Skeletal muscle satellite cell (primary cell): ENCODE data around the gene GGA2.
"Not testable (repeated sequence)": the region's sequence is repeated elsewhere in the genome, so short reads cannot be mapped to it uniquely, and the experiment has no call there.

ENCODE experiments used
- H3K27me3 ChIP-seq: 2 replicates; pipeline ENCODE4 v1.7.0; 2013; ENCODE audit warnings: low read length; ENCODE audit not compliant: control insufficient read depth, insufficient read depth
- H3K36me3 ChIP-seq: 2 replicates; pipeline ENCODE4 v1.7.0; 2013; ENCODE audit warnings: mild to moderate bottlenecking, control low read depth, low read length; ENCODE audit not compliant: insufficient read depth
- H3K4me1 ChIP-seq: 2 replicates; pipeline ENCODE4 v1.7.0; 2013; ENCODE audit warnings: low read length; ENCODE audit not compliant: control insufficient read depth, insufficient read depth
- H3K4me2 ChIP-seq: 2 replicates; pipeline ENCODE4 v1.7.0; 2013; ENCODE audit warnings: mild to moderate bottlenecking, low read length
- H3K4me3 ChIP-seq: 2 replicates; pipeline ENCODE4 v1.7.0; 2013; ENCODE audit warnings: low read length
- H3K9ac ChIP-seq: 2 replicates; pipeline ENCODE4 v1.7.0; 2013; ENCODE audit warnings: mild to moderate bottlenecking, low read depth, low read length, moderate library complexity
- H3K9me3 ChIP-seq: replicated peaks from 2 replicates; pipeline ENCODE4 v1.7.0; 2013; ENCODE audit warnings: mild to moderate bottlenecking, control low read depth, low read length

GGA2 gene

DNA sequence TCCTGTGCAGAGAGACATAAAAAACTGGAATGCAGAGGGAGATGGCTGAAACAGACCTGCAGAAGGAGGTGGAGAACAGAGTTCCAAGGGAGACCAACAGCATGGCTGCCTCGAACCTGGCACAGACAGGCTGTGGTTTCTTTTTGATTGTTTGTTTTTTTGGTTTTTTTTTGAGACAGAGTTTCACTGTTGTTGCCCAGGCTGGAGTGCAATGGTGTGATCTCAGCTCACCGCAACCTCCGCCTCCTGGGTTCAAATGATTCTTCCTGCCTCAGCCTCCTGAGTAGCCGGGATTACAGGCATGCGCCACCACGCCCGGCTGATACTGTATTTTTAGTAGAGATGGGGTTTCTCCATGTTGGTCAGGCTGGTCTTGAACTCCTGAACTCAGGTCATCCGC lies 26.8 kb downstream of the GGA2 start:
- not testable (repeated sequence) for H3K27me3 ChIP-seq, H3K4me3 ChIP-seq, H3K9me3 ChIP-seq, H3K9ac ChIP-seq, H3K4me1 ChIP-seq, H3K4me2 ChIP-seq
- H3K36me3 ChIP-seq = peaks cover 56% of the 10 kb centered on the region

DNA sequence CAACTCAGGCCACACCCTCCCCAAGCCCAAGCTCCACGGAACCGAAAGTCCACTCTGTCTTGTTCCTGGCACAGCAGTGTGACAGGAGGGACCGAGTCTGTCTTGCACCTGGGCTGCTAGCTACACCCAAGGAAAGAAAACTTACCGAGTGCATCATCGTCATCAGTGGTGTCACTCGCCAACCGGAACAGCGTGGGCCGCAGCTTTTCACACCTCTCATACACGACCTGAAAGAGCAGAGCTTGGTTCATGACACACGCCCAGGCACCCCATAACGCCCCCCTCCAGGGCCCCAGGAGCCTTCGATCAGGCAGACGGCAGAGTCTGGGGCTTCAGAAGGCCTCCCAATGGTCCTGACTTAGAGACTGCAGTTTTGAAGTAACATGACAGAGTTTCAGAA lies 27.5 kb downstream of the GGA2 start:
- H3K27me3 ChIP-seq = no peaks in the 10 kb centered on the region
- H3K4me1 ChIP-seq = no peaks in the 10 kb centered on the region
- no peak overlapping the region for H3K4me3 ChIP-seq
- no peak overlapping the region for H3K9ac ChIP-seq
- H3K36me3 ChIP-seq = peaks cover 54% of the 10 kb centered on the region
- no peaks in the 10 kb centered on the region for H3K9me3 ChIP-seq
- H3K4me2 ChIP-seq = no peak overlapping the region

DNA sequence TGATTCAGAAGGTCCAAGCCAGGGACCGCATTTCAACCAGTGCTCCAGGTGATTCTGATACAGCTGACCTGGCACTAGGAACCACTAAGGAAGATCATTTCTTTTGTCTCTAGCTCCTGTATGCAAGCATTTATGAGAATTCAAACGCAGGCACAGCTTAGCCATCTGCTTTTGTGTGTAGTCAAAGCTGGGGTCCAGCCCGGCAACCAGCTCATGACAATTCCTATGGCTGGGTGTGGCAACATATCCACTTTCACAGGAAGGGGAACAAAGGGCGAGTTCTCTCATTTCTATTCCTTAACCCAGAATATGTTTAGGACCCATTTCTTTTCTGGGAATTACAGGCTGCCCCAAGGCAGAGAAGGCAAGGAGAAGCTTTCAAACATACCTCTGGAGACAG lies 30.0 kb downstream of the GGA2 start:
- Histone ChIP-seq H3K4me3 (no peak overlapping the region), H3K36me3 (peaks cover 42% of the 10 kb centered on the region), H3K9ac (no peak overlapping the region), H3K27me3 (no peaks in the 10 kb centered on the region), H3K4me1 (no peaks in the 10 kb centered on the region), H3K4me2 (no peak overlapping the region), H3K9me3 (no peaks in the 10 kb centered on the region)

DNA sequence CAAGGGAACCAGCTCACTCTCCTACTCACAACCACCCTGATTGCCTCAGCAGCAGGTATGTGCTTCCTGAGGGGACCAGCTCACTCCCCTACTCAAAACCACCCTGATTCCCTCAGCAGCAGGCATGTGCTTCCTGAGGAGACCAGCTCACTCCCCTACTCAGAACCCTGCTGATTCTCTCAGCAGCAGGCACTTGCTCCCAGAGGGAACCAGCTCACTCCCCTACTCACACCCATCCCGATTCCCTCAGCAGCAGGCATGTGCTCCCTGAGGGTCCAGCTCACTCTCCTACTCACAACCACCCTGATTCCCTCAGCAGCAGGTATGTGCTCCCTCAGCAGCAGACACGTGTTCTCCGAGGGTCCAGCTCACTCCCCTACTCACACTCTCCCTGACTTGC lies 31.2 kb downstream of the GGA2 start:
- no peaks in the 10 kb centered on the region for H3K27me3 ChIP-seq

DNA sequence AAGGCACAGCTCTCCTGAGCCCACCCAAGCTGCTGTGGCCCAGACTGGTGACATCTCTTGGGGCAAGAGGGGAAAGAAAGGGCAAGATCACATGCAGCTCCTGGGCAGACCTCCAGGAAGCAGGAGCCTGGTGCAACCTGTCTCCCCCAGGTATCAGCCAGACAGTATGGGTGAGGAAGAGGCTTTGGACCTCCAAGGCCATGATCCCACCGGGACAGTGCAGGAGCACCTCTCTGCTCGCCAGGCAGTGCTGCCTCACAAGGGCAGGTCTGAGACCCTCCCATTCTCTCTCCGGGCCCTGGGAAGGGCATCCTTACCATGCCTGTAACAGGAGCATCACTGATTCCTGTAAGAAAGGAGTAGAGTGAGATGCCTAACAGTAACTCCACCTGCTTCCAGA lies 31.7 kb downstream of the GGA2 start:
- H3K9me3 ChIP-seq = no peaks in the 10 kb centered on the region
- no peak overlapping the region for H3K4me3 ChIP-seq
- H3K27me3 ChIP-seq = no peaks in the 10 kb centered on the region
- no peaks in the 10 kb centered on the region for H3K4me1 ChIP-seq
- H3K4me2 ChIP-seq = no peak overlapping the region
- peaks cover 46% of the 10 kb centered on the region for H3K36me3 ChIP-seq
- no peak overlapping the region for H3K9ac ChIP-seq

More for the DNA sequence above, 31.2 kb downstream of the GGA2 start:
- no peaks in the 10 kb centered on the region for H3K4me1 ChIP-seq
- H3K4me2 ChIP-seq = no peak overlapping the region
- no peak overlapping the region for H3K9ac ChIP-seq
- no peak overlapping the region for H3K4me3 ChIP-seq
- H3K36me3 ChIP-seq = peaks cover 42% of the 10 kb centered on the region
- H3K9me3 ChIP-seq = no peaks in the 10 kb centered on the region

DNA sequence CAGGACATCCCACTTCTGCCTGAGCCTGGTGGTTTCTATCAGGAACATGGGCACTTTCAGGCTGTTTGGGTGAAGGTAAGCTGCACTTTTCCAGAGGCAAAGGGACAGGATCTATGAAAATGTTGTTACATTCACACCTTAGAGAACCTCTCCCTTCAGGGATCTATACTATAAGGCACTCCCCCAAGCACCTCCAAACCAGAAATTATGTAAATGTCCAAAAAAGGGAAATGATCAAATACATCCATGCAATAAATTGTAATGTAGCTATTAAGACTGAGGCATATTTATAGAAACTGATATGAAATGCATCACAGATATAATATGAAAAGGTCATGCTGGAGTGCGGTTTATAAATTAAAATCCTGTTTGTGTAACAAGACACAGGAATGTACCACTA lies 34.0 kb downstream of the GGA2 start:
- no peaks in the 10 kb centered on the region for H3K27me3 ChIP-seq
- no peaks in the 10 kb centered on the region for H3K9me3 ChIP-seq
- no peak overlapping the region for H3K4me3 ChIP-seq
- H3K4me2 ChIP-seq = no peak overlapping the region
- H3K4me1 ChIP-seq = no peaks in the 10 kb centered on the region
- no peak overlapping the region for H3K9ac ChIP-seq
- peaks cover 42% of the 10 kb centered on the region for H3K36me3 ChIP-seq

DNA sequence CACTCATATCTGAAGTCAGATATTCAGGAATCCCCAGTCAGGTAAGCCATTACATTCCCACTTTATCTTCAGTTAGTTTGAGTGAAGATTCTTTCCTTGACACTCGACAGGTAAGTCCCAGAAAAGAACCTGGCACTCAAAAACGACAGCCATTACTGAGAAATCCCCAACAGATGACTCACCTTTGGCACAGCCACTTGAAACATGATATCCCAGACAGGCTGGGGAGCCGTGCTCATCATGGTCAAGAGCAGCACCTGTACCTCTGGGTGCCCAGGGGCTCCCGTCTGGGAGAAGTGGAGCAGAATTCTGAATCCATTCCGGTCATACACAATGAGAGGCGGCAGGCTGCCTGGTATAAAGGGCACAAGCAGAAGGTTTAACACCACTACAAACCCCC lies 40.5 kb downstream of the GGA2 start:
- Histone ChIP-seq H3K4me2 (no peak overlapping the region), H3K4me1 (peaks cover 11% of the 10 kb centered on the region), H3K27me3 (no peaks in the 10 kb centered on the region), H3K9me3 (no peaks in the 10 kb centered on the region), H3K4me3 (no peak overlapping the region), H3K9ac (no peak overlapping the region), H3K36me3 (peaks cover 40% of the 10 kb centered on the region)

DNA sequence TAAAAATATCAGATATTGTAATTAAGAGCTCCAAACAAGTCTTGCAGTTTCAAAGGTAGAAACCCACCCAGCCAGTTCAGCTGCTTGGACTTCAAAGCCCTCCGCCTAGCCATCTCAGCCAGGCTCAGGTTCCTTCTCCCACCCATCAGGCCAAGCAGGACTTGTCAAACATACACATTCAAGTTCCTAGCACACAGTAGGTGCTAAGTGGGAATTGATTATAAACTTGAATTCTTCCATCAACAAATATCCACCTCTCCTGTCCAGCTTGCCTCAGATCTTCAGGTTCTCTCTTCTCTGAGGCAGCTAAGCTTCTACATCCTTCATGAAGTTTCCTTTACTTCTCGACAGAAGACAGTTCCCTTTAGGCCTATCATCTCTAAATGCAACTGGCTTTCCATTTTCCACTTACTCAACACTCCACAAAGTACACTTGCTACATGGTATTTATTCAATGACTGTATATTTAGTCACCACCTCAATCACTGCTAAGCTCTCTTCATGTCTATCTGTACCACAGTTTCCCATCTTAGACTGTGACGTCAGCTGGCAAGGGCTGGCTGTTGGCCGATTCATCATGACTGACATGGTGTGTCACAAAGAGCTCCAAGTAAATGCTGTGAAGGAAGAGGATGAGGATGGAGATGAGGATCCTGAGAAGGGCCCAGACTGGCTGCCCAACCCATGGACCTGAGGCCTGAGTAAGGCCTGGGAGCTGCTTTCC lies 44.0 kb downstream of the GGA2 start:
- peaks cover 11% of the 10 kb centered on the region for H3K4me1 ChIP-seq
- H3K27me3 ChIP-seq = no peaks in the 10 kb centered on the region
- H3K9ac ChIP-seq = no peak overlapping the region
- H3K9me3 ChIP-seq = no peaks in the 10 kb centered on the region
- peak overlapping the region; percentile 7 for H3K4me2 ChIP-seq
- H3K4me3 ChIP-seq = no peak overlapping the region
- H3K36me3 ChIP-seq = peaks cover 43% of the 10 kb centered on the region

DNA sequence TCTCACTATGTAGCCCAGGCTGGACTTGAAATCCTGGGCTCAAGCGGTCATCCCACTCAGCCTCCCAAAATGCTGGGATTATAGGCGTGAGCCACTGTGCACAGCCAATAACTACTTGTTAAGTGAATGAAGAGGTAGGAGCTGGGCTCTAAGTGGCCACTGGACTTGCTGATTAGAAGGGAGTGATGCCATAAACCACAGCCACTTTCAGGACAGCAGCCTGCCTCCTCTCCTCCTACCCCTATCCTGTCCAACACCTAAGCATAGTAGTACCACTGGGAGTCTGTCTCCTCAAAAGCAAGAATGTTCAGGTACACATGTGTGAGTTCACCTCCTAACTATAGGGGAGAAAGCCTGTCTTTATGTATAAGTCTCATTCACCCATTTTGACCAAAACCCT lies 45.1 kb downstream of the GGA2 start:
- H3K4me3 ChIP-seq = no peak overlapping the region
- H3K4me1 ChIP-seq = peaks cover 11% of the 10 kb centered on the region
- H3K36me3 ChIP-seq = peaks cover 43% of the 10 kb centered on the region

DNA sequence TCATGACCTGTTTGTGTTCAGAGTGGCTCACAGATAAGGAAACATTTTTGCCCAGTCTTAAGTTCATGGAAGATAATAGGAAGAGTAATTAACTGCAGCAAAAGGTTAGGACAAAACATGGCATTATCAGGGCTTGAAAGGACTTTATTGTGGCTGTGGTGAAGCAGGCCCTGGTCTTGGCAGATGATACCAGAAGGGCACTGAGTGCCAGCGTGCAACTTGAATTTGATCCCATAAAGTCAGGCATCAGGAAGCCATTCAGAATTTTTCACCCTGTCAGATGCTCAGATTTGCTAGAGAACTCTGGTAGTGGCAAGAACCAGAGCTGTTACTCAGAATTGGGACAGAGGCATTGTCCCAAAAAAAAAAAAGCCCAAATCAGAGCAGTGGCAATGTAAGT lies 46.1 kb downstream of the GGA2 start:
- no peaks in the 10 kb centered on the region for H3K9me3 ChIP-seq
- peaks cover 36% of the 10 kb centered on the region for H3K36me3 ChIP-seq
- no peak overlapping the region for H3K9ac ChIP-seq
- no peak overlapping the region for H3K4me2 ChIP-seq
- no peak overlapping the region for H3K4me3 ChIP-seq
- peaks cover 11% of the 10 kb centered on the region for H3K4me1 ChIP-seq
- no peaks in the 10 kb centered on the region for H3K27me3 ChIP-seq

More for the DNA sequence above, 45.1 kb downstream of the GGA2 start:
- no peak overlapping the region for H3K9ac ChIP-seq
- H3K27me3 ChIP-seq = no peaks in the 10 kb centered on the region
- no peaks in the 10 kb centered on the region for H3K9me3 ChIP-seq
- H3K4me2 ChIP-seq = no peak overlapping the region

DNA sequence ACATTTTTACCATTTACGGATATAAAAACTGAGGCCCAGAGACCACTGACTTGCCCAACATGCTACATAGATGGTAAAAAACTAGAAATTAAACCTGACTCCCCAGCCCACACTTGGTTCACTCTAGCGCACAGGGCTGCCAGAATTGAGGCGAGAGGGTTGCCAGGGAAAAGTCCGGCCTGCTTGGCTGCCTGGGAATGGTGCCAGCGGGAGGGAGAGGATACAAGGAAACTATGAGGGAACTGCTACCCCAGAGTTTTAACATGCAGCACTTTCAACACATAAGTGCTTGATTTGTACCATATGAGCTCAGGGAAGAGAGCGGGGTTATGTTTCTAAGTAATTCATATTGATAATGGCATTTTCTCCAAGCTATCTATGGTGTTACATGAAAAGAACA lies 47.3 kb downstream of the GGA2 start:
- not testable (repeated sequence) for H3K27me3 ChIP-seq, H3K4me3 ChIP-seq, H3K9me3 ChIP-seq, H3K9ac ChIP-seq, H3K4me2 ChIP-seq
- peaks cover 29% of the 10 kb centered on the region for H3K36me3 ChIP-seq
- H3K4me1 ChIP-seq = peaks cover 11% of the 10 kb centered on the region

DNA sequence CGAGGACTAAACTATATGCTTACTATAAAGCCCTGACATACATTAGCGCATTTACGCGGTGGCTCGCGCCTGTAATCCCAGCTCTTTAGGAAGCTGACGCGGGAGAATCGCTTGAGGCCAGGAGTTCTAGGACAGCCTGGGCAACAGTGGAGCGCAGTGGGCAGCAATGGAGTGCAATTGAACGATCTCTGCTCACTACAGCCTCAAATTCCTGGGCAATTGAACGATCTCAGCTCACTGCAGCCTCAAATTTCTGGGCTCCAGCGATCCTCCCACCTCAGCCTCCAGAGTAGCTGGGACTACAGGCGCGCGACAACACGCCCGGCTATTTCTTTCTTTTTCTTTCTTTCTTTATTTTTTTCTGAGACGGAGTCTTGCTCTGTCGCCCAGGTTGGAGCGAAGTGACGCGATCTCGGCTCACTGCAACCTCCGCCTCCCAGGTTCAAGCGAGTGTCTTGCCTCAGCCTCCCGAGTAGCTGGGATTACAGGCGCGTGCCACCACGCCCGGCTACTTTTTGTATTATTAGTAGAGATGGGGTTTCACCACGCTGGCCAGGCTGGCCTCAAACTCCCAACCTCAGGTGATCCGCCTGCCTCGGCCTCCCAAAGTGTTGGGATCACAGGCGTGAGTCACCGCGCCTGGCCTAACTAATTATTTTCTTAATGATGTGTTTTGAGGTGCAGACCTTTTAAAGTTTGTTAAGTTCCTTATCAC lies 56.8 kb downstream of the GGA2 start:
- Histone ChIP-seq H3K36me3 (no peaks in the 10 kb centered on the region), H3K4me2 (peak overlapping the region; percentile 83), H3K9ac (peak overlapping the region; percentile 88), H3K4me1 (peaks cover 6% of the 10 kb centered on the region), H3K9me3 (no peaks in the 10 kb centered on the region), H3K4me3 (peak overlapping the region; percentile 81), H3K27me3 (no peaks in the 10 kb centered on the region)
